Activated gamma-delta T cell treated with Interleukin-2 at 50 U/mL for 16 hours (primary cell): ENCODE measurements around the gene P4HA2.
A peak's percentile ranks its signal among the peaks of the same experiment; 100 is the strongest.
"Not testable (repeated sequence)": the region's sequence is repeated elsewhere in the genome, so short reads cannot be mapped to it uniquely, and the experiment has no call there.

Experiments
- DNase-seq: peaks from one replicate; pipeline ENCODE4 v3.0.0-alpha.2; 2020

P4HA2 gene

DNA sequence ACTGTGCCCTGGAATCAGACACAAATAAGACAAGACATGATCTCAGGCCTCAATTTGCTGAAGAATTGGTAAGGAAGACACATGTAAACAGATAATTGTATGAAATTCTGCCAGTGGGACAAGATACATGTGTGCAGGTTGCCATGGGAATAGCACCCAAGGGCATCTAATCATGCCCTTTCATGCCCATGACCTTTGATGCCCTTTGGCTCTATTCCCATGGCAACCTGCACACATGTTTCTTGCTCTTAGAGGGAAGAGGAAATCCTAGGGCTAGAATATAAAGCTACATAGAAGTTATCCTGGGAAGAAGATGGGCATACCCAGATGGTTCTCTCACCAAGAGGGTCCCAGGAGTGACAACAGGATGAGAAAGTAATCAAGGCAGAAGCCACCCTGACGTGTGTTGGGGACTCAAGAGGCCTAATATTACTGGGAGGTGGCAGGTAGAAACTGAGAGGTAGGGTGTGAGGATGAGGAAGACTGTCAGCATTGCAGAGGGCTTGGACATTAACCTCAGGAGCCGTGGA, 34.4 kb downstream of the P4HA2 start:
- DNase-seq, result no peak

DNA sequence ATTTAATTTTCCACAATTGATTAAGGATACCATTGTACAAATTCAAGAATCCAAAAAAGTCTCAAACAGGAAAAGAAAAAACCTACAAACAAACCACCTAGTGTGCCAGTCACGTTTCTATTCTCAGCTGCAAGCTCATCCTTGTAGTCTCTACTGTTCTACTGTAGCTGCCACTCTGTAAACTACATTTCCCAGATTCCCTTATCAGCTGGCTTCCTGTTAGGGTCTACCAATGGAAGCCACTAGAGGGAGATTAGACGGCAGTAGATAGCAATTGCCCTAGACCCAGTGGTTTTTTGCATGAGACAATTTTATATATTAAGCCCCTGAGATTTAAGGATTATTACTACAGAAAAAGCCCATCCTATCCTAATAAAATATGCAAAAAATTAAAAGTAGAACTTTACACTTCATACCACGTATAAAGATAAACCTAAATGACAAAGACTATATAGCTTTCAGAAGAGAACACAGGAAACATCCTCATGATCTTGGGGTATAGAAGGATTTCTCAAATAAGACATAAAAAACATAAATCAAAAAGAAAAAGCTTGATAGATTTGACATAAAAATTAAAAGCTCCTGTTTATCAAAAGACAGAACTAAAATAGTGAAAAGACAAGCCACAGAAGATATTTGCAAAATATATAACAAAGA, 37.4 kb downstream of the P4HA2 start:
- peak; percentile 10 for DNase-seq

DNA sequence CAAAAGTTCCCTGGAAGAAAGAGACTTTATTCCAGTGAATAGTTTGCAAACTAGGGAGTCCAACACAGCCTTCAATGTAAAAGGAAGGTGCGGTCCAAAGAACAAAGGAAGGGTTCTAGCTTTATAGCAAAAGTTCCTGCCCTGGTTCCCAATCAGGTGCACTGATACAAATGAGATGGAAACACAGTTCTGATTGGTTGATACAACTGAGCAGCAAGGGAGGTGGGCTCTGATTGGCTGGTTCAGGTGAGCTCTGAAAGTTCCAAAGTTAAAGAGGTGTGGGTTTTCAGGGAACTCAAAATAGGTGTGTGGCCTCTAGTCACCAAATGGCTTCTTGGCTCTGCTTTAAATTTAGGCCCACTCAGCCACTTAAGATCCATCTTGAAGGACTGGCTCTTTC, 43.1 kb downstream of the P4HA2 start:
- DNase-seq, result no peak

DNA sequence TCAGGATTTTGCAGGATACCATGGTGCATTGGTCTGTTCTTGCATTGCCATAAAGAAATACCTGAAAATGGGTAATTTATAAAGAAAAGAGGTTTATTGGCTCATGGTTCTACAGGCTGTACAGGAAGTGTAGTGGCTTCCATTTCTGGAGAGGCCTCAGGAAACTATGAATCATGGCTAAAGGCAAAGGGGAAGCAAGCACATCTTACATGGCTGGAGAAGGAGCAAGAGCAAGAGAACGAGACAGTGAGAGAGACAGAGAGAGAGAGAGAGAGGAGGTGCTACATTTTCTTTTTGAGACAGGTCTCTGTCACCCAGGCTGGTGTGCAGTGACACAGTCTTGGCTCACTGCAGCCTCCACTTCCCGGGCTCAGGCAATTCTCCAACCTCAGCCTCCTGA, 43.9 kb downstream of the P4HA2 start:
- no peak for DNase-seq

DNA sequence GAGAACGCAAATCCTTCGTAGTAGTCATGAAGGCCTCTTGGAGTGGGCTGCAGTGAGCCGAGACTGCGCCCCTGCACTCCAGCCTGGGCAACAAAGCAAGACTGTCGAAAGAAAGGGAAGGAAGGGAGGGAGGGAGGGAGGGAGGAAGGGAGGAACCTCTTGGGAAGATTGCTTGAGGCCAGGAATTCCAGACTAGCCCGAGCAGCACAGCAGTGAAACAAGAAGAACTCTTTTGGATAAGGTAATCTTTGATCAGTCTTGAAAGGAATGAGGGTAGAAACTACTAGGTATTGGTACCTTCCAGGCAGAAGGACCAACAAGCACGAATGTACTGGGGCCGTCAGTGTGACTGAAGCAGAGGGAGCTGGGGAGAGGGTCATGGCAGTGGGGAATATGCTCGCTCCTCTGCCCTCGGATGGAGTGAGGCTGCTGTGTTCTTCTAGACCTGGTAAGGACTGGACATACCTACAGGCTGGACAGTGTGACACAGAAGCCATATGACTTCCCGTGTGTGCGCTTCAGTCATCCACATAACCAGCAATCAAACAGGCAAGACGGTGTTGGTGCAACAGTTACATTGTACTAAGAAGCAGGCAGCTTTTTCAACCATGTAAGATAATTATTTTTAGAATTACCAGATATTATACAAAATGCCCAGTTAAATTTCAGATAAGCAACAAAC, 45.2 kb downstream of the P4HA2 start:
- no peak for DNase-seq

DNA sequence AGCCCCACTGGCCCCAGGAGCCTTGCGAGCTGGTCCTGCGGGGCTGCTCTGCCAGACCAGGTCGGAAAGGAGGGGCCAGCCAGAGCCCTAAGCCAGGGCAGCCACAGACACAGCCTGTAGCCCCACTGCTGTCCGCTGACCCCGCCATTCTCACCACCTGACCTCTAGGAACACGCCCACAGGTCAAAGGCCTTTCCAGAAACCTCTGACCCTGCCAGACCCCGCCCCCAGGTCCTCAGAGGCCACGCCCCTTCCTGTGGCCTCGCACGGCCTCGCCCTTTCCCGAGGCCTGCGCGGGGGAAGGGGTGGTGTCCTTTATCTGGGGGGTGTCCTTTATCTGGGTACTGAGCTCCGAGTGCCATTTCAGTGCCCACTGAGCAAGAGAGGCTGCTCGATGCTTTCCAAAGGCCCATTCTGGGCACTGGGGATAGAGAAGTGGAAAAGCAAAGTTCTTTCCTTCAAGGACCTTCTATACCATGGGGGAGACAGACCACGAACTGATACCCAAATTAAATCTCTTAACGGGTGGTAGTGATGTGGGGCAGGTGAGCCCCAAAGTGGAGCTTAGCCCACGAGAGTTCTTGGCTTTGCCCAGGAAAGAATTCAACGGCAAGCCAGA, 46.5 kb downstream of the P4HA2 start:
- no peak for DNase-seq

DNA sequence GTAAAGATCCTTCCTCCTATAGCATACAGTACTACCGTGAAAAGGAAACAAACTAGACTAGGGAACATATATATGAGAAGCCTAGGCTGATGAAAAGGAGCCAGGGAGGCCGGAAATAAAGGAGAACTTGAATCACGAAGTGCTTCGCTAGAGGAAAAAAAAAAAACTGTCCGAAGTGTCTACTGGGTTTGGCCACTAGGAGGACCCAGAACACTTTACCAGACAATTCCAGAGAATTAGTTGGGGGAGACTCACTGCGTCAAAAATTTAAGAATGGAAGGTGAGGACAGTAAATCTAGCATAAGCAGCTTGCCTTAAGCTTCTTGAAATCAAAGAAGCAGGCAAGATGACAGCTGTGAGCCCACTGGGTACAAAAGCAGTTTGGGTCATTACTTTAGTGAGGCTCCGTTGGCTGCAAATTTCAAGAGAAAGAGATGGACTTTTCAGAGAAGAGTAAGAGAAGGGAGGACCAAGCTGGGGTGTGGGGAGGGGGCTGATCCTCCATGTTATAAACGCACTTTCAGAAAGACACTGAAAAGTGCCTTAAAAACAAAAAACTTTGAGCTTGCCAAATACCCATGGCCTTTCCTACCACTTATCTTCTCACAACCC, 47.4 kb downstream of the P4HA2 start:
- no peak for DNase-seq

DNA sequence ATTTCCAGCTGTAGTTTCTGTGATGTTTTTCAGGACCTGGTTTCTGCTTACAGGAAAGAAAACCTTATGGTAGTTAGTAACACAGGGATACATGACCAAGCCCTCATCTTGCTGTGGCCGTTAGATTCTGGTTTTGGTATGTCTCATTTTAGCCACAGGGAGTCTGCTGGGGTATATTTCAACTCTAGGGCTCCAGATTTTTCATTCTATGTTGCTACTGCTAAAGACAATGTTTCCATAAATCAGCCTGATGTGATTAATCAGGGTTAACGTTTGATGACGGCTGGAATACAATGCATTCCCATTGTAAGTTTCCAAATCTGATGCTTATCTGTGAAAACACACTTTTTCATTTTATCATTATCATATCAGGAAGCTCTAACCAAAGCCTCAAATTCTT, 48.2 kb downstream of the P4HA2 start:
- DNase-seq, result no peak

DNA sequence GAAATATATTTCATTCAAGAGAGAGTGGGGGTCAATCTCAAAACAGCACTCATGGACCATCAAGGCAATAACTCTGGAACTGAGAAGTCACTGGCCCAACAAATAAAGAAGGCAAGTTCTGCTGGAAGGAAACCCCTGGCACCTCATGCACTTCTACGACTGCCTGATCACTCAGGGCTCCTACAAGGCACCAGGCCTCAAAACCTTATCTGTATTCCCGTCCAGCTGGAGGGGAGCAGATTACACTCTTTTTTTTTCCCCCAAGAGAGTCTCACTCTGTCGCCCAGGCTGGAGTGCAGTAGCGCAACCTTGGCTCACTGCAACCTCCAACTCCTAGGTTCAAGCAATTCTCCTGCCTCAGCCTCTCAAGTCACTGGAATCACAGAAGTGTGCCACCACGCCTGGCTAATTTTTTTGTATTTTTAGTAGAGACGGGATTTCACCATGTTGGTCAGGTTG, 49.9 kb downstream of the P4HA2 start:
- DNase-seq, result no peak

DNA sequence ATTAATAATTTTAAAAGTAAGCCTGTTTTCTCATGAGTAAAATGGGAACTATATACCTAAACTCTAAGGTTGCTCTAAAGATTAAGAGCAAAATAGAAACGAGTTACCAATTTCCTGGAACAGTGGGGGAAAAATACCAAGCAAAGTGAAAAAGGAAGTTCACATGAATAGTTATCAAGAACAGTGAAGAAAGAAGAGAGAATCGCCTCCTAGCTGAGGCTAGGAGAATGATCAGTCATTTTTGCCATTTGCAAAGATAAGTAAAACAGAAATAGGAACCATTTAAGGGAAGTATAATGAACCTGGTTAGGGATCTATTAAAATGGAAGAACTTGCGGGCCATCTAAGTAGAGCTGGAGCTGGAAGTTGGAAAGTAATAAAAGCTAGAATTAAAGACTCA, 50.7 kb downstream of the P4HA2 start:
- DNase-seq, result no peak

DNA sequence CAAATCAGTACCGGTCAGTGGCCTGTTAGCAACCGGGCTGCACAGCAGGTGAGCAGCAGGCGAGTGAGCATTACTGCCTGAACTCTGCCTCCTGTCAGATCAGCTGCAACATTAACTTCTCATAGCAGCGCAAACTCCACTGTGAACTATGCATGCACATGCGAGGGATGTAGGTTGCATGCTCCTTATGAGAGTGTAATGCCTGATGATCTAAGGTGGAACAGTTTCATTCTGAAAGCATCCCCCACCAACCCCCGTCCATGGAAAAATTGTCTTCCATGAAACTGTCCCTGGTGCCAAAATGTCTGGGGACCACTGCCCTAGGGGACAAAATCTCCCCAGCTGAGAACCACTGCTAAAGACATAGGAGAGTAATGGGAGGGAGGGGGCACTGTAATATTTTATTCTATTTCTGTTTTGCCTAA, 51.1 kb downstream of the P4HA2 start:
- DNase-seq, result no peak

DNA sequence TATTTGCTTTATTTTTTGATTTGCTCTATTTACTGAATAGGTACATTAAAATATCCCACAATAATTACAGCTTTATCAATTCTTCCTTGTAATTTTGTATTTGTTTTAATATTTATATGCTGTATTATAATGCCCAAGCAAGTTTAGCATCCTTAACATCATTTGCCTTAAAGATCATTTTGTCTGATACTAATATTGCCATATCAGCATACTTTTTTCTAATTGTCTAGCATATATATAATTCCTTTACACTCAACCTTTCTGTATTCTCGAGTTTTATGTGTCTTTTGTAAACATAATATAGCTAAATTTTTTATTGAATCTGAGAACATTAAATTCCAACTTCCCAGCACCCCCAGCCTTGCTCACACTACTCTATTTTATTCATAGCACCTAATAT, 64.7 kb downstream of the P4HA2 start:
- no peak for DNase-seq

DNA sequence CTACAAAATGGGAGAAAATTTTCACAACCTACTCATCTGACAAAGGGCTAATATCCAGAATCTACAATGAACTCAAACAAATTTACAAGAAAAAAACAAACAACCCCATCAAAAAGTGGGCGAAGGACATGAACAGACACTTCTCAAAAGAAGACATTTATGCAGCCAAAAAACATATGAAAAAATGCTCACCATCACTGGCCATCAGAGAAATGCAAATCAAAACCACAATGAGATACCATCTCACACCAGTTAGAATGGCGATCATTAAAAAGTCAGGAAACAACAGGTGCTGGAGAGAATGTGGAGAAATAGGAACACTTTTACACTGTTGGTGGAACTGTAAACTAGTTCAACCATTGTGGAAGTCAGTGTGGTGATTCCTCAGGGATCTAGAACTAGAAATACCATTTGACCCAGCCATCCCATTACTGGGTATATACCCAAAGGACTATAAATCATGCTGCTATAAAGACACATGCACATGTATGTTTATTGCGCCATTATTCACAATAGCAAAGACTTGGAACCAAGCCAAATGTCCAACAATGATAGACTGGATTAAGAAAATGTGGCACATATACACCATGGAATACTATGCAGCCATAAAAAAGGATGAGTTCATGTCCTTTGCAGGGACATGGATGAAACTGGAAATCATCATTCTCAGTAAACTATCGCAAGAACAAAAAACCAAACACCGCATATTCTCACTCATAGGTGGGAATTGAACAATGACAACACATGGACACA, 65.9 kb downstream of the P4HA2 start:
- not testable (repeated sequence) for DNase-seq

DNA sequence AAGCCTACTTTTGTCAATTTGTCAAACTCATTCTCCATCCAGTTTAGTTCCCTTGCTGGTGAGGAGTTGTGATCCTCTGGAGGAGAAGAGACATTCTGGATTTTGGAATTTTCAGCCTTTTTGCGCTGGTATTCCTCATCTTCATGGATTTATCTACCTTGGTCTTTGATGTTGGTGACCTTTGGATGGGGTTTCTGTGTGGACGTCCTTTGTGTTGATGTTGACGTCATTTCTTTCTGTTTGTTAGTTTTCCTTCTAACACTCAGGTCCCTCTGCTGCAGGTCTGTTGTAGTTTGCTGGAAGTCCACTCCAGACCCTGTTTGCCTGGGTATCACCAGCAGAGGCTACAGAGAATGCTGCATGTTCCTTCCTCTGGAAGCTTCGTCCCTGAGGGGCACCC, 71.2 kb downstream of the P4HA2 start:
- DNase-seq, result no peak

DNA sequence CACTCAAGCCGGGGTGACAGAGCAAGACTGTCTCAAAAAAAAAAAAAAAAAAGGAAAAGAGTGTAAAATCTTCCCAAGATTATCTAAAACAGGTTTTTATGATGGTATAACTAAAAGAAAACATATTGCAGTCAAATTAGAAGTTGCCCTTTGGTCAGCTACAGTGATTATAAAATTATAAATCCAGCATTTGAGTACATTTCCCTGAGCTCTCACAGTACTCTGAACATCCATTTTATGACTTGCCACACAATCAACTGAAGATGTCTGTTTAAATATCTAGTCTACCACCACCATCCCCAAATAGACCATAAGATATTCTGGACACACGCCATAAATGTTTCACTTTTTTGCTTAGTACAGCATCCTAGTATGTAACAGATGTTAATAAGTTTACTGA, 77.1 kb downstream of the P4HA2 start:
- no peak for DNase-seq

DNA sequence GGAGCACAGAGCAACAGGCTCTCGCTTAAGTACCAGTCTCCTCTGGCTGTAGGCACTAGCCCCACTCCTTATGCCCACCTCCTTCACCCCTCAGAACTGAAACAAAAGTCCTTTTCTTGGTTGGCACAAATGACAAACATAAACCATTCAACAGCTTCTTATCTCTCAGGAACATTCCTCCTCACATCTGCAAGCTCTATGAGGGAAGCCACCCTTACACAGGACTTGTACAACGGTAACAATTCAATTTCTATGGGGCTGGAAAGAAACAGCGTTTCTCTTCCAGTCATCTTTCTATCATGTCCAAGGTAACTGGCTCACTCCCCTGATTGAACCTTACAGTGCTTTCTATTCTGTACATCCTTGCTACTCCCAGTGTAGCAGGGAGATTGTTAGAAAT, 80.0 kb downstream of the P4HA2 start:
- no peak for DNase-seq

DNA sequence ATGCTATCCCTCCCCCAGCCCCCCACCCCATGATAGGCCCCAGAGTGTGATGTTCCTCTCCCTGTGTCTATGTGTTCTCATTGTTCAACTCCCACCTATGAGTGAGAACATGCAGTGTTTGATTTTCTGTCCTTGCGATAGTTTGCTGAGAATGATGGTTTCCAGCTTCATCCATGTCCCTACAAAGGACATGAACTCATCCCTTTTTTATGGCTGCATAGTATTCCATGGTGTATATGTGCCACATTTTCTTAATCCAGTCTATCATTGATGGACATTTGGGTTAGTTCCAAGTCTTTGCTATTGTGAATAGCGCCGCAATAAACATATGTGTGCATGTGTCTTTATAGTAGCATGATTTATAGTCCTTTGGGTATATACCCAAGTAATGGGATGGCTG, 82.3 kb downstream of the P4HA2 start:
- DNase-seq, result not testable (repeated sequence)

DNA sequence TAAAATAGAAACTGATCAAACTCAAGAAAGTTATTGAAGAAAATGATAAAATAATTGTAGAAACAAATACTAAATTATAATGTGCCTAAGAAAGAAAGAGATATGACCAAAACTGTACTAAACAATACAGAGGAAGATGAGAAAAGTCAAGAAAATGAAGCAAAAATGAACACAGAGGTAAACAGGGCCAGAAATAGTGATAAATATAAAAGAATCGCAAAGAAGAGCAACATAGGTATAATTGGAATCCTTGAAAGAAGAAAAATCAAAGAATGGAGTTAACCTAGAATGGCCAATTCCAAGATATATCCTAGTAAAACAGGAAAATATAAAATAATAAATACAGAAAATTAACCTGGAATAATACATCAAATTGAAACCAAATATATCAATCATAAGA, 84.5 kb downstream of the P4HA2 start:
- no peak for DNase-seq

DNA sequence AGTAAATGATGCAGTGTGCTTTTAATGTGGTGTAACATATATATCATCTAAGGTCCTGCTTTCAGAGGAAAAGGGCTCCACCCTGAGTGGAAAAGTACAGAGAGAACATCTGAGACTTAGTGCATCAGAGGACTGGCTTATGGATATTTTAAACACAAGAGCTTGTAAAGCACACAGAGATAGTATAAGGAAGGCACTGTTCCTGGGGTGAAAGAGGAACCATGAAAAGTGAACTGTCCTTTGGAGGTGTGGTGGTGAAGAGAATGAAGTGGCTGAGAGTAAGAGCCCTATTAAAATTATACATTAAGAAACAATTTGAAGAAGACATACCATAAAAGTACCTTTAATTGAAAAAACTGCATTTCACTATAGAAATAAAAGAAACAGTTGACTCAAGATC, 85.2 kb downstream of the P4HA2 start:
- DNase-seq, result no peak
